GM18519 (cell line): ENCODE data around the gene TOP2B.

Experiments used
- ATAC-seq: cut with Tn5 transposase; IDR thresholded peaks from one replicate; pipeline ENCODE4 v1.9.1; 2021; ENCODE audit warnings: mild to moderate bottlenecking, moderate library complexity; ENCODE audit not compliant: unreplicated experiment, low FRiP score

Gene TOP2B

GRCh38 chr3:25631989-25632388, 32.7 kb downstream of the TOP2B start:
- no peak for ATAC-seq

- no peak for ATAC-seq
Observed at GRCh38 chr3:25621087-25621486, 43.6 kb downstream of the TOP2B start.

- ATAC-seq = no peak
Observed at GRCh38 chr3:25620493-25620892, 44.2 kb downstream of the TOP2B start.

- ATAC-seq = no peak
Observed at GRCh38 chr3:25619382-25619781, 45.3 kb downstream of the TOP2B start.

- no peak for ATAC-seq
Observed at GRCh38 chr3:25618028-25618427, 46.7 kb downstream of the TOP2B start.

GRCh38 chr3:25611193-25611592, 53.5 kb downstream of the TOP2B start:
- ATAC-seq = no peak

- ATAC-seq = no peak
Observed at GRCh38 chr3:25610779-25611178, 53.9 kb downstream of the TOP2B start.

GRCh38 chr3:25610167-25610566, 54.5 kb downstream of the TOP2B start:
- ATAC-seq = no peak

- ATAC-seq = no peak
Observed at GRCh38 chr3:25604107-25604805, 60.5 kb downstream of the TOP2B start.

GRCh38 chr3:25603703-25604102, 61.0 kb downstream of the TOP2B start:
- ATAC-seq = no peak

GRCh38 chr3:25597535-25598101, 67.1 kb downstream of the TOP2B start:
- ATAC-seq = no peak

- no peak for ATAC-seq
Observed at GRCh38 chr3:25594007-25594502, 70.7 kb downstream of the TOP2B start.

GRCh38 chr3:25593001-25593400, 71.7 kb downstream of the TOP2B start:
- ATAC-seq = no peak

GRCh38 chr3:25592510-25592968, 72.2 kb downstream of the TOP2B start:
- ATAC-seq = peak; percentile 45

- no peak for ATAC-seq
Observed at GRCh38 chr3:25589783-25590258, 74.9 kb downstream of the TOP2B start.

GRCh38 chr3:25589104-25589782, 75.5 kb downstream of the TOP2B start:
- ATAC-seq = no peak

- peak; percentile 33 for ATAC-seq
Observed at GRCh38 chr3:25588441-25589103, 76.1 kb downstream of the TOP2B start.

- no peak for ATAC-seq
Observed at GRCh38 chr3:25587975-25588374, 76.7 kb downstream of the TOP2B start.

- no peak for ATAC-seq
Observed at GRCh38 chr3:25587526-25587925, 77.2 kb downstream of the TOP2B start.

- no peak for ATAC-seq
Observed at GRCh38 chr3:25587094-25587493, 77.6 kb downstream of the TOP2B start.

GRCh38 chr3:25586553-25586952, 78.2 kb downstream of the TOP2B start:
- no peak for ATAC-seq
